Neural progenitor cell (in vitro differentiated cells): ENCODE measurements around the gene INSC. TPM values are rescaled to one million over a fixed set of nuclear protein-coding genes. Genes with fewer than 3 reads are reported as not detected.

ENCODE experiments used
- DNase-seq: peaks from one replicate; pipeline ENCODE4 v3.0.0-alpha.2; 2016; ENCODE audit warnings: low spot score
- H2AFZ ChIP-seq: fragments of 200-600 bp; sonication (generic); replicated peaks from 2 replicates; pipeline ENCODE4 v1.6.1; 2016; ENCODE audit warnings: antibody characterized with exemption
- H3F3A ChIP-seq: fragments of 200-600 bp; sonication (generic); 2 replicates; pipeline ENCODE4 v1.6.1; 2016; ENCODE audit warnings: antibody characterized with exemption, low read depth
- H3K27ac ChIP-seq: fragments of 200-600 bp; sonication (generic); 2 replicates; pipeline ENCODE4 v1.5.1; 2016; ENCODE audit warnings: mild to moderate bottlenecking
- H3K27me3 ChIP-seq: fragments of 200-600 bp; sonication (generic); 2 replicates; pipeline ENCODE4 v1.6.1; 2016; ENCODE audit warnings: mild to moderate bottlenecking, moderate library complexity
- H3K36me3 ChIP-seq: fragments of 200-600 bp; sonication (generic); 2 replicates; pipeline ENCODE4 v1.5.1; 2016
- H3K4me1 ChIP-seq: fragments of 200-600 bp; sonication (generic); 2 replicates; pipeline ENCODE4 v1.6.1; 2016; ENCODE audit warnings: mixed run types
- H3K4me2 ChIP-seq: fragments of 200-600 bp; sonication (generic); 2 replicates; pipeline ENCODE4 v1.6.1; 2016
- H3K4me3 ChIP-seq: fragments of 200-600 bp; sonication (generic); 2 replicates; pipeline ENCODE4 v1.5.1; 2016
- H3K79me2 ChIP-seq: fragments of 200-600 bp; sonication (generic); 2 replicates; pipeline ENCODE4 v1.6.1; 2016; ENCODE audit warnings: low read depth
- H3K9ac ChIP-seq: fragments of 200-600 bp; sonication (generic); 2 replicates; pipeline ENCODE4 v1.6.1; 2016
- H3K9me3 ChIP-seq: fragments of 200-600 bp; sonication (generic); 2 replicates; pipeline ENCODE4 v1.5.1; 2016; ENCODE audit warnings: low read depth
- H4K20me1 ChIP-seq: fragments of 200-600 bp; sonication (generic); 2 replicates; pipeline ENCODE4 v1.6.1; 2016; ENCODE audit warnings: low read depth
- H3K27ac Mint-ChIP-seq: 3 replicates; pipeline ENCODE4 v1.8.0; 2021; ENCODE audit warnings: mixed read lengths
- H3K27me3 Mint-ChIP-seq: 2 replicates; pipeline ENCODE4 v1.8.0; 2022; ENCODE audit warnings: low read depth, mild to moderate bottlenecking, inconsistent platforms, moderate library complexity, mixed read lengths; ENCODE audit not compliant: insufficient read depth
- H3K36me3 Mint-ChIP-seq: 3 replicates; pipeline ENCODE4 v1.8.0; 2021; ENCODE audit warnings: mixed read lengths
- H3K4me1 Mint-ChIP-seq: 3 replicates; pipeline ENCODE4 v1.8.0; 2021; ENCODE audit warnings: mixed read lengths
- H3K4me3 Mint-ChIP-seq: 3 replicates; pipeline ENCODE4 v1.8.0; 2021; ENCODE audit warnings: mild to moderate bottlenecking, moderate library complexity, mixed read lengths
- H3K9me3 Mint-ChIP-seq: 3 replicates; pipeline ENCODE4 v1.8.0; 2020; ENCODE audit warnings: mixed read lengths
- EZH2 ChIP-seq: fragments of 200-600 bp; sonication (generic); IDR thresholded peaks from 2 replicates; pipeline ENCODE4 v1.6.1; 2017; ENCODE audit warnings: antibody characterized with exemption, mild to moderate bottlenecking, moderate library complexity
- EZH2phosphoT487 ChIP-seq: fragments of 200-600 bp; sonication (generic); IDR thresholded peaks from 2 replicates; pipeline ENCODE4 v1.6.1; 2017; ENCODE audit warnings: antibody characterized with exemption
- total RNA-seq: library from RNA; depleted of rRNA; stranded (reverse); fragments of >200 nt; gene quantifications from 2 replicates; pipeline ENCODE4 v1.2.3, GENCODE V29; 2015; ENCODE audit warnings: low replicate concordance
- TF ChIP-seq, protein P1 (sequence below): fragments of 200-600 bp; sonication (generic); IDR thresholded peaks from 2 replicates; pipeline ENCODE4 v1.5.1; 2017; ENCODE audit warnings: antibody characterized with exemption, mild to moderate bottlenecking

Gene INSC
- total RNA-seq, 1 donor from 2014 or later = 0.09 TPM

DNA sequence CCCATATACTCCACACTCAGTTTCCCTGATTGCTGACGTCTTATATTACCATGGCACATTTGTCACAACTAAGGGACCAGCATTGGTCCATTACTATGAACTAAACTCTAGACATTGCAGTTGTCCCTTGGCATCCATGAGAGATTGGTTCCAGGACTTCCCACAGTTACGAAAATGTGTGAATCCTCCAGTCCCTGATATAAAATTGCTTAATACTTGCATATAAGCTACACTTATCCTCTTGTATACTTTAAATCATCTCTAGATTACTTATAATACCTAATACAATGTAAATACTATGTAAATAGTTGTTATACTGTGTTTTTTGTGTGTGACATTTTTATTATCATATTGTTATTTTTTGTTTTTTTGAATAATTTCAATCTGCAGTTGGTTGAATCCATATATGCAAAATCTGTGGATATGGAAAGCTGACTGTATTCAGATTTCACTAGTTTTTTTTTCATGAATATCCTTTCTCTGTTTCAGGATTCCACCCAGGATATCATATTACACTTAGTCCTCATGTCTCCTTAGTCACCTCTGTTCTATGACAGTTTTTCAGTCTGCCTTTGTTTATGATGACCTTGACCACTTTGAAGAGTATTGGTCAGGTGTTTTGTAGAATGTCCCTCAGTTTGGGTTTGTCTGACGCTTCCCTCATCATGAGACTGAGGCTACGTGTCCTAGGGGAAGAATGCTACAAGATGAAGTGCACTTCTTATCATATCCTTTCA is 55.3 kb downstream of the INSC start:
- no peaks in the 10 kb centered on the region for H3K4me1 Mint-ChIP-seq
- no peaks in the 10 kb centered on the region for H3K36me3 Mint-ChIP-seq
- H3K9me3 Mint-ChIP-seq = no peaks in the 10 kb centered on the region
- no peaks in the 10 kb centered on the region for H3K9me3 ChIP-seq
- H3K36me3 ChIP-seq = no peaks in the 10 kb centered on the region
- DNase-seq = no peak
- H2AFZ ChIP-seq = no peak overlapping the region
- no peaks in the 10 kb centered on the region for H3K27me3 ChIP-seq
- H3K9ac ChIP-seq = no peak overlapping the region
- no peak overlapping the region for H3K27ac ChIP-seq
- no peaks in the 10 kb centered on the region for H3F3A ChIP-seq
- no peaks in the 10 kb centered on the region for H4K20me1 ChIP-seq
- TF ChIP-seq EZH2phosphoT487 = no peak
- no peak for TF ChIP-seq EZH2
- TF ChIP-seq, protein P1, sequence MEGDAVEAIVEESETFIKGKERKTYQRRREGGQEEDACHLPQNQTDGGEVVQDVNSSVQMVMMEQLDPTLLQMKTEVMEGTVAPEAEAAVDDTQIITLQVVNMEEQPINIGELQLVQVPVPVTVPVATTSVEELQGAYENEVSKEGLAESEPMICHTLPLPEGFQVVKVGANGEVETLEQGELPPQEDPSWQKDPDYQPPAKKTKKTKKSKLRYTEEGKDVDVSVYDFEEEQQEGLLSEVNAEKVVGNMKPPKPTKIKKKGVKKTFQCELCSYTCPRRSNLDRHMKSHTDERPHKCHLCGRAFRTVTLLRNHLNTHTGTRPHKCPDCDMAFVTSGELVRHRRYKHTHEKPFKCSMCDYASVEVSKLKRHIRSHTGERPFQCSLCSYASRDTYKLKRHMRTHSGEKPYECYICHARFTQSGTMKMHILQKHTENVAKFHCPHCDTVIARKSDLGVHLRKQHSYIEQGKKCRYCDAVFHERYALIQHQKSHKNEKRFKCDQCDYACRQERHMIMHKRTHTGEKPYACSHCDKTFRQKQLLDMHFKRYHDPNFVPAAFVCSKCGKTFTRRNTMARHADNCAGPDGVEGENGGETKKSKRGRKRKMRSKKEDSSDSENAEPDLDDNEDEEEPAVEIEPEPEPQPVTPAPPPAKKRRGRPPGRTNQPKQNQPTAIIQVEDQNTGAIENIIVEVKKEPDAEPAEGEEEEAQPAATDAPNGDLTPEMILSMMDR = no peak
- no peaks in the 10 kb centered on the region for H3K79me2 ChIP-seq
- no peak overlapping the region for H3K27ac Mint-ChIP-seq
- no peak overlapping the region for H3K4me3 Mint-ChIP-seq
- H3K4me3 ChIP-seq = no peak overlapping the region
- H3K4me1 ChIP-seq = no peaks in the 10 kb centered on the region
- H3K27me3 Mint-ChIP-seq = no peaks in the 10 kb centered on the region
- H3K4me2 ChIP-seq = no peak overlapping the region

DNA sequence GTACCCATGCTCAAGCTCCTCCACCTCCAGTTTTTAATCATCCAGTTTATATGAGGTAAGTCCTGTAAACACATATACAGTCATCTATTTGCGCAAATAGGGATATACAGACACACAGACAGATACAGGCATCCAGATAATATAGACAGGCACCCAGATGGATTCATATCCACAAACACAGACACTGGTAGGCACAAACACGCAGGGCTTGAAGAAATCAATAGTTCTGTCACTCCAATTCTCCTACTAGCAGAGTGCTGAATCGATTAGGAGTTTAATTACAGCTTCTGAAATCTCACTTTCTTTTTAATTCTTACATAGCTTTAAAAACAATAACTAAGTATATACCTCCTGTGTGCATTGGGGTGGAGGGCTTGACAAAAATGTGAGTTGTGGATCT is 56.0 kb downstream of the INSC start:
- H3F3A ChIP-seq = no peaks in the 10 kb centered on the region
- no peaks in the 10 kb centered on the region for H3K4me1 Mint-ChIP-seq
- no peak for DNase-seq
- H3K4me1 ChIP-seq = no peaks in the 10 kb centered on the region
- H3K27ac Mint-ChIP-seq = no peak overlapping the region
- no peak overlapping the region for H3K4me3 ChIP-seq
- no peak overlapping the region for H3K4me2 ChIP-seq
- H3K9me3 ChIP-seq = no peaks in the 10 kb centered on the region
- H3K4me3 Mint-ChIP-seq = no peak overlapping the region
- no peaks in the 10 kb centered on the region for H3K79me2 ChIP-seq
- H3K27me3 Mint-ChIP-seq = no peaks in the 10 kb centered on the region
- no peak overlapping the region for H3K9ac ChIP-seq
- no peaks in the 10 kb centered on the region for H3K36me3 ChIP-seq
- H4K20me1 ChIP-seq = no peaks in the 10 kb centered on the region
- no peak overlapping the region for H3K27ac ChIP-seq
- H3K9me3 Mint-ChIP-seq = no peaks in the 10 kb centered on the region
- no peak for TF ChIP-seq EZH2
- TF ChIP-seq EZH2phosphoT487 = no peak
- TF ChIP-seq, protein P1 = no peak
- no peaks in the 10 kb centered on the region for H3K36me3 Mint-ChIP-seq
- no peak overlapping the region for H2AFZ ChIP-seq
- H3K27me3 ChIP-seq = no peaks in the 10 kb centered on the region

DNA sequence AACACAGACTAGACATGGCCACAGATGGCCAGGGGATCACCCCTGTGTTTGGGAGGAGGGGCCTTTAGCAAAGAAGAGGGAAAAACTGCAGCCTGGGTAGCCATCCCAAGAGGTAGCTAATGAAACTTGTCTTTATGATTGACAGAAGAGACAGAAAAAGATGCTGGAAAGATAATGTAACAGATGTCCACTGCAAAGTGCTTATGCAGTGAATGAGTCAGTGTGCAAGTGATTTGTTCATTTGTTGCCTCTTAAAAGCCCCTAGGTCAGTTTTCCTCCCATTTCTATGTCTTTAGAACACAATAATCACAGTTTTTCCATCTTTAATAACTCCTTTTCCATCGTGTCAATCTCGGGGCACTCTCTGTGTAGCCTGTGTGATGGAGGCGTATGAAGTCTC is 57.2 kb downstream of the INSC start:
- Histone ChIP-seq H3K4me1 (no peaks in the 10 kb centered on the region), H3K27ac (no peak overlapping the region)

More for the DNA sequence above, 57.2 kb downstream of the INSC start:
- no peak overlapping the region for H3K9ac ChIP-seq
- Mint-ChIP-seq H3K9me3 (no peaks in the 10 kb centered on the region), H3K27ac (no peak overlapping the region), H3K27me3 (no peaks in the 10 kb centered on the region), H3K36me3 (no peaks in the 10 kb centered on the region), H3K4me1 (peaks cover 6% of the 10 kb centered on the region), H3K4me3 (no peak overlapping the region)
- TF ChIP-seq EZH2 (no peak), EZH2phosphoT487 (no peak)
- TF ChIP-seq, protein P1 = no peak
- no peak overlapping the region for H3K4me3 ChIP-seq
- H3K4me2 ChIP-seq = no peak overlapping the region
- H3K27me3 ChIP-seq = no peaks in the 10 kb centered on the region
- no peak for DNase-seq
- H3K9me3 ChIP-seq = no peaks in the 10 kb centered on the region
- no peaks in the 10 kb centered on the region for H3F3A ChIP-seq
- H2AFZ ChIP-seq = no peak overlapping the region
- H3K36me3 ChIP-seq = no peaks in the 10 kb centered on the region
- H4K20me1 ChIP-seq = no peaks in the 10 kb centered on the region
- no peaks in the 10 kb centered on the region for H3K79me2 ChIP-seq
